AG04450 (cell line): Measurements from ENCODE around the gene C16orf89. TPM values are rescaled to one million over a fixed set of nuclear protein-coding genes. Genes with fewer than 3 reads are reported as not detected.

ENCODE experiments used
- CTCF ChIA-PET: fragments of 300-600, 350-600 bp; formaldehyde crosslinking; extraction: SDS; loops from one replicate; lab custom pipeline; 2022; ENCODE audit warnings: antibody characterized with exemption, inconsistent platforms; lab: Charles Lee
- POLR2A ChIA-PET: fragments of 350-600 bp; formaldehyde crosslinking; extraction: SDS; loops from one replicate; lab custom pipeline; 2021; ENCODE audit warnings: antibody characterized with exemption, inconsistent platforms; lab: Yijun Ruan, JAX
- DNase-seq: peaks from one replicate; pipeline ENCODE4 v3.0.0-alpha.2; 2011; ENCODE audit warnings: low read depth, low spot score
- H3K27ac ChIP-seq: one replicate; pipeline ENCODE4 v1.5.1; 2012; ENCODE audit warnings: low read depth, low read length, control low read depth
- H3K27me3 ChIP-seq: one replicate; pipeline ENCODE4 v1.6.0; 2012; ENCODE audit warnings: low read length; ENCODE audit not compliant: control insufficient read depth, insufficient read depth
- H3K4me3 ChIP-seq: 2 replicates; pipeline ENCODE4 v1.5.1; 2011; ENCODE audit warnings: mild to moderate bottlenecking, low read depth, low read length, control low read depth
- H3K9me3 ChIP-seq: 2 replicates; pipeline ENCODE4 v1.5.1; 2012; ENCODE audit warnings: low read length; ENCODE audit not compliant: control insufficient read depth, insufficient read depth
- polyA plus RNA-seq: library from polyadenylated mRNA; depleted of rRNA; stranded (reverse); fragments of >200 nt; gene quantifications from 2 replicates; pipeline ENCODE4 v1.2.3, GENCODE V29; 2011
- TF ChIP-seq, protein P1 (sequence below): IDR thresholded peaks from 2 replicates; pipeline ENCODE4 v1.5.1; 2011; ENCODE audit warnings: low read depth, low read length, control low read depth, inconsistent platforms

Gene C16orf89
- polyA plus RNA-seq, 1 experiment, result 1.3 TPM

DNA sequence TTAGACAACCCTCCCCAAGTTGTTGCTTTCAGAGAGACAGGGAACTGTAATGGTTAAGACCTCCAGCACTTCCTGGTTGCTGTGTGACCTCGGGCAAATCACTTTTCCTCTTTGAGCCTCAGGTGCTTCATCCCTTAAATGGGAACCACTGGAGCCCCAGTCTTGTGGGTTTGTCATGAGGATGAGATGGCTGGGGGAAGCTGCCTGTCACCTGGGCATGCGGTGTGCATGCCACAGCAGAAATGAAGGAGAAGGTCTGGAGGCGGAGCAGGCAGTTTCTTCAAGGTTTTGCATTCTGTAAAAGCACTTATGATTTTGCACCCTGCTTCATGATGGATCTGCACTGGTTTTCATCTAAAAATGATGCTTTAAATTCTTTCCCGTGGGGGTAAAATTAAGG, 54.1 kb downstream of the C16orf89 start:
- ChIA-PET POLR2A (no interaction called here), CTCF (no interaction called here)
- no peak for DNase-seq
- Histone ChIP-seq H3K27me3 (peaks cover 12% of the 10 kb centered on the region), H3K9me3 (no peaks in the 10 kb centered on the region; the same call in 1 of the 2 replicates), H3K4me3 (no peak overlapping the region), H3K27ac (no peak overlapping the region)
- TF ChIP-seq, protein P1, sequence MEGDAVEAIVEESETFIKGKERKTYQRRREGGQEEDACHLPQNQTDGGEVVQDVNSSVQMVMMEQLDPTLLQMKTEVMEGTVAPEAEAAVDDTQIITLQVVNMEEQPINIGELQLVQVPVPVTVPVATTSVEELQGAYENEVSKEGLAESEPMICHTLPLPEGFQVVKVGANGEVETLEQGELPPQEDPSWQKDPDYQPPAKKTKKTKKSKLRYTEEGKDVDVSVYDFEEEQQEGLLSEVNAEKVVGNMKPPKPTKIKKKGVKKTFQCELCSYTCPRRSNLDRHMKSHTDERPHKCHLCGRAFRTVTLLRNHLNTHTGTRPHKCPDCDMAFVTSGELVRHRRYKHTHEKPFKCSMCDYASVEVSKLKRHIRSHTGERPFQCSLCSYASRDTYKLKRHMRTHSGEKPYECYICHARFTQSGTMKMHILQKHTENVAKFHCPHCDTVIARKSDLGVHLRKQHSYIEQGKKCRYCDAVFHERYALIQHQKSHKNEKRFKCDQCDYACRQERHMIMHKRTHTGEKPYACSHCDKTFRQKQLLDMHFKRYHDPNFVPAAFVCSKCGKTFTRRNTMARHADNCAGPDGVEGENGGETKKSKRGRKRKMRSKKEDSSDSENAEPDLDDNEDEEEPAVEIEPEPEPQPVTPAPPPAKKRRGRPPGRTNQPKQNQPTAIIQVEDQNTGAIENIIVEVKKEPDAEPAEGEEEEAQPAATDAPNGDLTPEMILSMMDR, result no peak

DNA sequence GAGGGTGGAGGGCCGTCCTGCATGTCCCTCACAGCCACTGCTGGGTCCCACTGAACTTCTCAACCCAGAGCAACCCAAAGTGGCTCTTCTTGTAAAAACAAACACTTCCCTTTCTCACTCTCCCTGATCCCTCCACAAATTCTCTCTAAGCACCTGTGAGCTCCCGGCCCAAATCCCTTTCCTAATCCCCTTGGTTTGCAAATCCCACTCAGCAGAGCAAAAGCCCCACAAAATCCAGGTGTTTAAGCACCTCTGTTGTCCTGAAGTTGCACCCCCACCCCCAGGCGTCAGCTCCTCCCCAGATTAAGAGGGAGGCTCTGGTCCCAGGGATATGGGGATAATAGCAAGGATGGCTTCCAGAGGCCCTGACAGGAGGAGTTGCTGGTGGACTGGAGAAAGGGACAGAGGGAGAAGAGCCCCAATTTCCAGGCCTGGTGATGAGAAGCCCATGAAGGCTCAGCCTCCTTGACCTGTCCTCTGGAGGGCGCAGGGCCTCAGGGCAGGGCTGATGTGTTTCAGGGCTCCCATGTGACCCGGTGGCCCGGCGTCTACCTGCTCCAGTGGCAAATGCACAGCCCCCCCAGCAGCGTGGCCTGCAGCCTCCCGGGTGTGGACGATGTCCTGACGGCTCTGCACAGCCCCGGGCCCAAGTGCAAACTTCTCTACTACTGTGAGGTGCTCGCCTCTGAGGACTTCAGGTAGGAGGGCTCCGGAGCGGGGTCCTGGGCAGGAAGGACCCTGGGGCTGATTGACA, 55.0 kb downstream of the C16orf89 start:
- Histone ChIP-seq H3K4me3 (no peak overlapping the region), H3K27me3 (peaks cover 16% of the 10 kb centered on the region), H3K27ac (no peak overlapping the region), H3K9me3 (no peaks in the 10 kb centered on the region; the same call in 1 of the 2 replicates)
- TF ChIP-seq, protein P1, result no peak
- ChIA-PET POLR2A (interaction anchor here (0.6 kb wide), 1 partner anchor 15 kb away, joined by 6 read pairs; no protein-coding TSS in a partner anchor), CTCF (no interaction called here)
- DNase-seq, result no peak

DNA sequence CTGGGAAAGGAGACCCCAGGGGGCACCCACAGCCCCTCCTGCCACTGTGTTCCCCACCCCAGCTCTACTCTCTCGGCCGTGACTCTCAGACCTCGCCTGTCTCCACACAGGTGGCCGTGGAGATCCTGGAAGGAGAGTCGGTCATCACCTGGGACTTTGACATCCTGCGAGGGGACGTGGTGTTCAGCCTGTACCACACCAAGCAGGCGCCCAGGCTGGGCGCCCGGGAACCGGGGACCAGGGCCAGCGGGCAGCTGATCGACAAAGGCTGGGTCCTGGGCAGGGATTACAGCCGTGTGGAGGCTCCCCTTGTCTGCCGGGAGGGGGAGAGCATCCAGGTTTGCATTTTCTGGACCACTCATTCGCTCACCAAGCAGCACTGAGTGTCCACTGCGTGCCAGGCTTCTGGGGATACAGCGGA, 57.4 kb downstream of the C16orf89 start:
- CTCF ChIA-PET, result no interaction called here
- POLR2A ChIA-PET, result interaction anchor here (0.5 kb wide), 1 partner anchor 9 kb away, joined by 4 read pairs; no protein-coding TSS in a partner anchor

DNA sequence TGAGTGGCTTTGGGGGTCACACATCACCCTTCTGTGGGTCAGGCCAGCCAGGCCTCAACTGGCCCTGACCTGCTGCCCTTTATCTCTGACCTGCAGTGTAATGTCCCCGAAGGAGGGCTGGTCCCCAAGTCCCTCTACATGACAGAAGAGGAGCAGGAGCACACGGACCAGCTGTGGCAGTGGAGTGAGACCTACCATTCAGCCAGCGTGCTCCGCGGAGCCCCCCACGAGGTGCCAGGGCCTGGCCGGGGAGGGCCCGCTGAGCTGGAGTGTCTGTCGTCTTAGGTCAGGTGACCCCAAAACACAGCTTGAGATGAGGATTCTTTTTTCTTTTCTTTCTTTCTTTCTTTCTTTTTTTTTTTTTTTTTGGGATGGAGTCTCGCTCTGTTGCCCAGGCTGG, 58.5 kb downstream of the C16orf89 start:
- Histone ChIP-seq H3K9me3 (no peaks in the 10 kb centered on the region), H3K27ac (no peak overlapping the region), H3K4me3 (no peak overlapping the region), H3K27me3 (peaks cover 22% of the 10 kb centered on the region)
- DNase-seq, result no peak
- POLR2A ChIA-PET, result interaction anchor here (0.6 kb wide), 1 partner anchor 205 kb away, joined by 5 read pairs; the partner anchor contains the start of gene ROGDI
- CTCF ChIA-PET, result no interaction called here
- TF ChIP-seq, protein P1, result no peak

More for the DNA sequence above, 57.4 kb downstream of the C16orf89 start:
- Histone ChIP-seq H3K4me3 (no peak overlapping the region), H3K27ac (no peak overlapping the region), H3K9me3 (no peaks in the 10 kb centered on the region), H3K27me3 (peaks cover 20% of the 10 kb centered on the region)
- no peak for DNase-seq
- TF ChIP-seq, protein P1, result no peak
